ENCODE measurements around the gene SP3.

SP3 gene

GRCh38 chr2:173869244-173870229, 95.6 kb downstream of the SP3 start:
- no peaks in the 10 kb centered on the region for H3K9me3 ChIP-seq (ENCODE audit: control insufficient read depth, low read length)
- no peak overlapping the region for H3K9ac ChIP-seq (ENCODE audit: low read length)
- H3K4me1 ChIP-seq (ENCODE audit: control insufficient read depth, insufficient read depth, low read length), result peaks cover 15% of the 10 kb centered on the region
- no peaks in the 10 kb centered on the region for H3K27me3 ChIP-seq (ENCODE audit: control insufficient read depth, insufficient read depth, low read length)
- no peak overlapping the region for H3K4me3 ChIP-seq (ENCODE audit: low read length)
- H3K36me3 ChIP-seq (ENCODE audit: control insufficient read depth, insufficient read depth, low read length), result no peaks in the 10 kb centered on the region

- H3K36me3 ChIP-seq (ENCODE audit: control insufficient read depth, insufficient read depth, low read length), result no peaks in the 10 kb centered on the region
- no peak overlapping the region for H3K9ac ChIP-seq (ENCODE audit: low read length)
- no peaks in the 10 kb centered on the region for H3K27me3 ChIP-seq (ENCODE audit: control insufficient read depth, insufficient read depth, low read length)
- H3K4me3 ChIP-seq (ENCODE audit: low read length), result no peak overlapping the region
- peaks cover 11% of the 10 kb centered on the region for H3K4me1 ChIP-seq (ENCODE audit: control insufficient read depth, insufficient read depth, low read length)
- no peaks in the 10 kb centered on the region for H3K9me3 ChIP-seq (ENCODE audit: control insufficient read depth, low read length)
Measured at GRCh38 chr2:173868406-173868805, 96.8 kb downstream of the SP3 start.

GRCh38 chr2:173866874-173867618, 98.1 kb downstream of the SP3 start:
- no peak overlapping the region for H3K9ac ChIP-seq (ENCODE audit: low read length)
- no peaks in the 10 kb centered on the region for H3K36me3 ChIP-seq (ENCODE audit: control insufficient read depth, insufficient read depth, low read length)

GRCh38 chr2:173865971-173866873, 99.0 kb downstream of the SP3 start:
- H3K9me3 ChIP-seq (ENCODE audit: control insufficient read depth, low read length), result no peaks in the 10 kb centered on the region
- no peaks in the 10 kb centered on the region for H3K36me3 ChIP-seq (ENCODE audit: control insufficient read depth, insufficient read depth, low read length)
- H3K4me3 ChIP-seq (ENCODE audit: low read length), result no peak overlapping the region
- no peaks in the 10 kb centered on the region for H3K27me3 ChIP-seq (ENCODE audit: control insufficient read depth, insufficient read depth, low read length)
- H3K9ac ChIP-seq (ENCODE audit: low read length), result no peak overlapping the region
- no peaks in the 10 kb centered on the region for H3K4me1 ChIP-seq (ENCODE audit: control insufficient read depth, insufficient read depth, low read length)

More at GRCh38 chr2:173866874-173867618, 98.1 kb downstream of the SP3 start:
- Histone ChIP-seq H3K4me3 (ENCODE audit: low read length) (no peak overlapping the region), H3K27me3 (ENCODE audit: control insufficient read depth, insufficient read depth, low read length) (no peaks in the 10 kb centered on the region), H3K4me1 (ENCODE audit: control insufficient read depth, insufficient read depth, low read length) (no peaks in the 10 kb centered on the region), H3K9me3 (ENCODE audit: control insufficient read depth, low read length) (no peaks in the 10 kb centered on the region)

GRCh38 chr2:173862612-173863217, 102.5 kb downstream of the SP3 start:
- Histone ChIP-seq H3K4me3 (ENCODE audit: low read length) (no peak overlapping the region), H3K4me1 (ENCODE audit: control insufficient read depth, insufficient read depth, low read length) (no peaks in the 10 kb centered on the region)

GRCh38 chr2:173860566-173860965, 104.6 kb downstream of the SP3 start:
- no peaks in the 10 kb centered on the region for H3K4me1 ChIP-seq (ENCODE audit: control insufficient read depth, insufficient read depth, low read length)
- no peak overlapping the region for H3K9ac ChIP-seq (ENCODE audit: low read length)
- no peaks in the 10 kb centered on the region for H3K27me3 ChIP-seq (ENCODE audit: control insufficient read depth, insufficient read depth, low read length)
- no peaks in the 10 kb centered on the region for H3K9me3 ChIP-seq (ENCODE audit: control insufficient read depth, low read length)
- H3K36me3 ChIP-seq (ENCODE audit: control insufficient read depth, insufficient read depth, low read length), result no peaks in the 10 kb centered on the region
- H3K4me3 ChIP-seq (ENCODE audit: low read length), result no peak overlapping the region

More at GRCh38 chr2:173862612-173863217, 102.5 kb downstream of the SP3 start:
- H3K36me3 ChIP-seq (ENCODE audit: control insufficient read depth, insufficient read depth, low read length), result no peaks in the 10 kb centered on the region
- no peak overlapping the region for H3K9ac ChIP-seq (ENCODE audit: low read length)
- no peaks in the 10 kb centered on the region for H3K27me3 ChIP-seq (ENCODE audit: control insufficient read depth, insufficient read depth, low read length)
- H3K9me3 ChIP-seq (ENCODE audit: control insufficient read depth, low read length), result no peaks in the 10 kb centered on the region

GRCh38 chr2:173860082-173860481, 105.1 kb downstream of the SP3 start:
- no peak overlapping the region for H3K4me3 ChIP-seq (ENCODE audit: low read length)
- H3K27me3 ChIP-seq (ENCODE audit: control insufficient read depth, insufficient read depth, low read length), result no peaks in the 10 kb centered on the region
- no peak overlapping the region for H3K9ac ChIP-seq (ENCODE audit: low read length)
- no peaks in the 10 kb centered on the region for H3K36me3 ChIP-seq (ENCODE audit: control insufficient read depth, insufficient read depth, low read length)
- H3K4me1 ChIP-seq (ENCODE audit: control insufficient read depth, insufficient read depth, low read length), result no peaks in the 10 kb centered on the region
- no peaks in the 10 kb centered on the region for H3K9me3 ChIP-seq (ENCODE audit: control insufficient read depth, low read length)

GRCh38 chr2:173858291-173858731, 106.9 kb downstream of the SP3 start:
- Histone ChIP-seq H3K4me1 (ENCODE audit: control insufficient read depth, insufficient read depth, low read length) (no peaks in the 10 kb centered on the region), H3K9ac (ENCODE audit: low read length) (no peak overlapping the region), H3K27me3 (ENCODE audit: control insufficient read depth, insufficient read depth, low read length) (no peaks in the 10 kb centered on the region), H3K36me3 (ENCODE audit: control insufficient read depth, insufficient read depth, low read length) (no peaks in the 10 kb centered on the region), H3K9me3 (ENCODE audit: control insufficient read depth, low read length) (no peaks in the 10 kb centered on the region), H3K4me3 (ENCODE audit: low read length) (no peak overlapping the region)
